Measurements from ENCODE around the gene SH3BP2. TPM values are rescaled to one million over a fixed set of nuclear protein-coding genes. Genes with fewer than 3 reads are reported as not detected.
A peak's percentile ranks its signal among the peaks of the same experiment; 100 is the strongest.

SH3BP2 gene
- total RNA-seq, 1 experiment from 2014 or later: 10.9 TPM

GRCh38 chr4:2850966-2851798 lies 58.3 kb downstream of the SH3BP2 start:
- DNase-seq (ENCODE audit: low spot score): no peak

GRCh38 chr4:2852481-2852921 lies 59.6 kb downstream of the SH3BP2 start:
- DNase-seq (ENCODE audit: low spot score): no peak

- no peak for DNase-seq (ENCODE audit: low spot score)
These were observed 62.7 kb downstream of the SH3BP2 start for GRCh38 chr4:2855584-2855983.

GRCh38 chr4:2856266-2856665 lies 63.4 kb downstream of the SH3BP2 start:
- no peak for DNase-seq (ENCODE audit: low spot score)

GRCh38 chr4:2857349-2857927 lies 64.6 kb downstream of the SH3BP2 start:
- no peak for DNase-seq (ENCODE audit: low spot score)

- peak; percentile 32 for DNase-seq (ENCODE audit: low spot score)
These were observed 65.7 kb downstream of the SH3BP2 start for GRCh38 chr4:2858451-2859217.

GRCh38 chr4:2859514-2859913 lies 66.6 kb downstream of the SH3BP2 start:
- no peak for DNase-seq (ENCODE audit: low spot score)

- no peak for DNase-seq (ENCODE audit: low spot score)
These were observed 67.8 kb downstream of the SH3BP2 start for GRCh38 chr4:2860391-2861348.

- no peak for DNase-seq (ENCODE audit: low spot score)
These were observed 68.9 kb downstream of the SH3BP2 start for GRCh38 chr4:2861631-2862436.

- DNase-seq (ENCODE audit: low spot score): no peak
These were observed 69.6 kb downstream of the SH3BP2 start for GRCh38 chr4:2862528-2862927.

GRCh38 chr4:2863649-2864048 lies 70.8 kb downstream of the SH3BP2 start:
- no peak for DNase-seq (ENCODE audit: low spot score)

- no peak for DNase-seq (ENCODE audit: low spot score)
These were observed 72.4 kb downstream of the SH3BP2 start for GRCh38 chr4:2865196-2865780.

- DNase-seq (ENCODE audit: low spot score): no peak
These were observed 73.4 kb downstream of the SH3BP2 start for GRCh38 chr4:2866160-2866861.

GRCh38 chr4:2866891-2867290 lies 74.0 kb downstream of the SH3BP2 start:
- no peak for DNase-seq (ENCODE audit: low spot score)

GRCh38 chr4:2867758-2868491 lies 75.0 kb downstream of the SH3BP2 start:
- DNase-seq (ENCODE audit: low spot score): no peak

- no peak for DNase-seq (ENCODE audit: low spot score)
These were observed 76.1 kb downstream of the SH3BP2 start for GRCh38 chr4:2868877-2869487.

GRCh38 chr4:2869659-2870058 lies 76.8 kb downstream of the SH3BP2 start:
- DNase-seq (ENCODE audit: low spot score): no peak

- DNase-seq (ENCODE audit: low spot score): no peak
These were observed 77.2 kb downstream of the SH3BP2 start for GRCh38 chr4:2870082-2870481.
